ENCODE results near the gene TJP2.
A peak's percentile ranks its signal among the peaks of the same experiment; 100 is the strongest.

The TJP2 gene

DNA sequence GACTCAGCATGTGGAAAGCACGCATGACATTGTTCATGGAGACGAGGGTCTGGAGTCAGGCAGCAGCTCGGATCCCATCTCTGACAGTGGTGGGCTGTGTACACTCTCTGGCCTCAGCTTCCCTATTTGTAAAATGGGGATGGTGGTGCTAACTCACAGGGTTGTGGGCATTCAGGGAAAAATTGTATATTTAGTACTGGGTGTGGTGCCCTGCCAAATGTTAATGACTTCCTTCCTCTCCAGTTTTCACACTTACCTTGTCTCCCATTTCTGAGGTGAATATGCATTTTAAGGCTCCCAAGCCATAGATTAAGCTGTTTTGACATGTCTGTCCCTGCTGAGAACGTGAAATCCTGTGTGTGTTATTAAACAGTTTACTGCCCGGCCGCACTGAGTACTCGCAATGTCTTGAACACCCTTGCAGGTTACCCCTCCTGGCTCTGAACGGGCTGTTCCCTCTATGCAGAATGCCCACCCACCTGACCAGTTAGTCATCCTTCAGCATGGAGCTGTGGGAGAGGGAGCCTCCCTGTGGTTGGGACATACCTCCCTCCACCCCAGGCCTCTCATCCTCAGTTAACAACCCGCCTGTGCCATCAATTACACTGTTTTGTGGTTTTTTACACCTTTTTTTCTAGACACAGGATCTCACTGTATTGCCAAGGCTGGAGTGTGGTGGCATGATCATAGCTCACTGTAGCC, 25.8 kb downstream of the TJP2 start:
- H2BK15ac ChIP-seq (ENCODE audit: low read length): no peak overlapping the region
- H2BK120ac ChIP-seq (ENCODE audit: low read depth, low read length): no peak overlapping the region
- H3K14ac ChIP-seq (ENCODE audit: low read length): no peak overlapping the region
- no peak for DNase-seq (ENCODE audit: low spot score)
- H3K23ac ChIP-seq (ENCODE audit: low read depth, low read length, poor library complexity): no peak overlapping the region
- H2AK5ac ChIP-seq (ENCODE audit: low read depth, low read length): no peak overlapping the region
- H3K4ac ChIP-seq (ENCODE audit: low read length): no peak overlapping the region
- no peaks in the 10 kb centered on the region for H3K9me3 ChIP-seq (replicated peaks in 1 of 2; ENCODE audit: control insufficient read depth in 2 of 2, insufficient read depth in 1 of 2, low read depth in 1 of 2, low read length in 2 of 2)
- no peaks in the 10 kb centered on the region for H3K36me3 ChIP-seq (replicated peaks in 1 of 2; ENCODE audit: control insufficient read depth in 2 of 2, insufficient read depth in 2 of 2, low read length in 2 of 2)
- H3K4me2 ChIP-seq (ENCODE audit: insufficient read depth, low read length, poor library complexity, severe bottlenecking): no peak overlapping the region
- peaks cover 5 to 10% of the 10 kb centered on the region in 2 donors for H3K4me1 ChIP-seq (ENCODE audit: control insufficient read depth in 2 of 2, insufficient read depth in 1 of 2, low read depth in 1 of 2, low read length in 2 of 2)
- no peak overlapping the region for H2AFZ ChIP-seq (ENCODE audit: low read length)
- H4K8ac ChIP-seq (ENCODE audit: low read depth, low read length): no peak overlapping the region
- H3K27ac ChIP-seq (replicated peaks; ENCODE audit: low read length): no peak overlapping the region
- no peak overlapping the region for H3K18ac ChIP-seq (ENCODE audit: low read length)
- no peak overlapping the region for H3K4me3 ChIP-seq (ENCODE audit: low read length in 2 of 2)
- no peak overlapping the region for H2BK5ac ChIP-seq (ENCODE audit: low read length)
- no CpG with 5 or more reads among the region's 9 CpGs for WGBS, 2 donors (ENCODE audit: extremely low coverage in 2 of 2, insufficient read length in 2 of 2, insufficient replicate concordance in 1 of 2)
- no peaks in the 10 kb centered on the region for H3K27me3 ChIP-seq (ENCODE audit: control insufficient read depth in 3 of 3, insufficient read depth in 3 of 3, low read depth in 1 of 3, low read length in 3 of 3)
- H2BK12ac ChIP-seq (ENCODE audit: low read length): no peak overlapping the region
- H3K79me1 ChIP-seq (ENCODE audit: low read depth, low read length): no peaks in the 10 kb centered on the region
- no peak overlapping the region for H3K9ac ChIP-seq (ENCODE audit: low read depth, low read length, poor library complexity)
- no peak overlapping the region for H4K91ac ChIP-seq (ENCODE audit: low read depth, low read length, poor library complexity)

DNA sequence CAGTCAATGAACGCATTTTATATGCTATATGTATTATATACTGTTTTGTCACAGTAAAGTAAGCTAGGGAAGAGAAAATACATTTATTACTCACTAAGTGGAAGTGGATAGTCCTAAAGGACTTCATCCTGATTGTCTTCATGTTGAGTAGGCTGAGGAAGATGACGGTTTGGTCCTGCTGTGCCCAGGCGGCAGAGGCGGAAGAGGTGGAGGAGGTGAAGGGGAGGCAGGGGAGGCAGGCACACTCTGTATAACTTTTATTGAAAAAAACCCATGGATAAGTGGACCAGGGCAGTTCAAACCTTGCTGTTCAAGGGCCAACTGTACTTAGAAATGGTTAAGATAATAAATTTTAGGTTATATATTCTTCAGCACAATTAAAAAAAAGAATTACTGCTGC, 28.5 kb downstream of the TJP2 start:
- no peak overlapping the region for H4K91ac ChIP-seq (ENCODE audit: low read depth, low read length, poor library complexity)
- no peak overlapping the region for H3K4me2 ChIP-seq (ENCODE audit: insufficient read depth, low read length, poor library complexity, severe bottlenecking)
- no peak for DNase-seq (ENCODE audit: low spot score)
- no peak overlapping the region for H2BK120ac ChIP-seq (ENCODE audit: low read depth, low read length)
- no peak overlapping the region for H3K14ac ChIP-seq (ENCODE audit: low read length)
- H2AFZ ChIP-seq (ENCODE audit: low read length): no peak overlapping the region
- no peak overlapping the region for H4K8ac ChIP-seq (ENCODE audit: low read depth, low read length)
- H2BK5ac ChIP-seq (ENCODE audit: low read length): no peak overlapping the region
- no peaks in the 10 kb centered on the region for H3K36me3 ChIP-seq (replicated peaks in 1 of 2; ENCODE audit: control insufficient read depth in 2 of 2, insufficient read depth in 2 of 2, low read length in 2 of 2)
- no peak overlapping the region for H3K4me3 ChIP-seq (ENCODE audit: low read length in 2 of 2)
- no peaks in the 10 kb centered on the region for H3K27me3 ChIP-seq (ENCODE audit: control insufficient read depth in 3 of 3, insufficient read depth in 3 of 3, low read depth in 1 of 3, low read length in 3 of 3)
- H3K4ac ChIP-seq (ENCODE audit: low read length): no peak overlapping the region
- no peak overlapping the region for H2BK12ac ChIP-seq (ENCODE audit: low read length)
- no peak overlapping the region for H2AK5ac ChIP-seq (ENCODE audit: low read depth, low read length)
- no peaks in the 10 kb centered on the region for H3K9me3 ChIP-seq (replicated peaks in 1 of 2; ENCODE audit: control insufficient read depth in 2 of 2, insufficient read depth in 1 of 2, low read depth in 1 of 2, low read length in 2 of 2)
- H2BK15ac ChIP-seq (ENCODE audit: low read length): no peak overlapping the region
- H3K9ac ChIP-seq (ENCODE audit: low read depth, low read length, poor library complexity): no peak overlapping the region
- H3K4me1 ChIP-seq (ENCODE audit: control insufficient read depth in 2 of 2, insufficient read depth in 1 of 2, low read depth in 1 of 2, low read length in 2 of 2): peaks cover 10 to 12% of the 10 kb centered on the region in 2 donors
- no peak overlapping the region for H3K27ac ChIP-seq (replicated peaks; ENCODE audit: low read length)
- H3K23ac ChIP-seq (ENCODE audit: low read depth, low read length, poor library complexity): no peak overlapping the region
- WGBS, 2 donors (ENCODE audit: extremely low coverage in 2 of 2, insufficient read length in 2 of 2, insufficient replicate concordance in 1 of 2): no CpG with 5 or more reads among the region's 4 CpGs
- H3K79me1 ChIP-seq (ENCODE audit: low read depth, low read length): no peaks in the 10 kb centered on the region
- no peak overlapping the region for H3K18ac ChIP-seq (ENCODE audit: low read length)

DNA sequence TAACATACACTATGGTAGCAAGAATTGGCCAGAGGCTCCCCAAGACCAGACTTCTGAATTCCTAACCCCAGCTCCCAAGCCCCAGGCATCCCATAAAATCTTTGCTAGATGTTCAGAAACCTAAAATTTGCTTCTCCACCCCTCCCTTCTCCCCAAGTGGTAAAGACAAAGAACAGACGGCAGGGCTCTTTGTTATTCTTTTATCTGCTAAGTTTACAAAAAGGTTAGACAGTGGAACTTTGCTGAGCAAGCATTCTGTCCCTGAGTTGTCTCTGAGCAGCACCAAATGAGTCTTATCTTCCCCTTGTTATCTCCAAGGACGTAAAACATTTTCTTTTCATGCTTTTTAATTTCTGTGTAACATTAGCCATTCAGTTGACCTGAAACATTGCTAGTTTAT, 30.2 kb downstream of the TJP2 start:
- H4K8ac ChIP-seq (ENCODE audit: low read depth, low read length): no peak overlapping the region
- no peak overlapping the region for H3K4ac ChIP-seq (ENCODE audit: low read length)
- H3K4me3 ChIP-seq (ENCODE audit: low read length in 2 of 2): no peak overlapping the region

DNA sequence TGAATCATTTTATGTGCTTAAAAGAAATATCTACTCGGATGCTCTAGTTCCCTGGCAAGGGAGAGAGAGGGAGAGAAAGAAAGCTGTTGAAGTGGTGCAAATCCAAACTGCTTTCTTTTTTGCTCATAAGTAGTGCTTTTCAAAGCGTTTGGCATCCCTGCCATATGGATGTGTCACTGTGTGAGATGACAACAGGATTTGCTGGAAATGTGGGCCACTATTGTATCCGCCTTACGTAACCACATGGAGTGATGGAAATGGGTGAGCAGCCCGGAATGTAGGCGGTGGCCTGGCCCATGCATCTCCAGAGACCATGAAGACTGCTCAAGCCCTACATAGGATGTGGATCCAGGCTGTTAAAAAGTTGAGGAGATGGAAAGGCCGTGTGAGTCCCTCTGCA, 30.8 kb downstream of the TJP2 start:
- H3K27me3 ChIP-seq (ENCODE audit: control insufficient read depth in 3 of 3, insufficient read depth in 3 of 3, low read depth in 1 of 3, low read length in 3 of 3): no peaks in the 10 kb centered on the region
- no peak overlapping the region for H3K4me2 ChIP-seq (ENCODE audit: insufficient read depth, low read length, poor library complexity, severe bottlenecking)
- H3K4me1 ChIP-seq (ENCODE audit: control insufficient read depth in 2 of 2, insufficient read depth in 1 of 2, low read depth in 1 of 2, low read length in 2 of 2): peaks cover 10 to 12% of the 10 kb centered on the region in 2 donors
- no peak overlapping the region for H2BK15ac ChIP-seq (ENCODE audit: low read length)
- H2AK5ac ChIP-seq (ENCODE audit: low read depth, low read length): no peak overlapping the region
- no peak overlapping the region for H2BK5ac ChIP-seq (ENCODE audit: low read length)
- WGBS, 2 donors (ENCODE audit: extremely low coverage in 2 of 2, insufficient read length in 2 of 2, insufficient replicate concordance in 1 of 2): no CpG with 5 or more reads among the region's 7 CpGs
- H4K8ac ChIP-seq (ENCODE audit: low read depth, low read length): no peak overlapping the region
- H3K4ac ChIP-seq (ENCODE audit: low read length): no peak overlapping the region
- H3K9me3 ChIP-seq (replicated peaks in 1 of 2; ENCODE audit: control insufficient read depth in 2 of 2, insufficient read depth in 1 of 2, low read depth in 1 of 2, low read length in 2 of 2): no peaks in the 10 kb centered on the region
- no peak overlapping the region for H2BK120ac ChIP-seq (ENCODE audit: low read depth, low read length)
- no peak overlapping the region for H3K18ac ChIP-seq (ENCODE audit: low read length)
- no peak for DNase-seq (ENCODE audit: low spot score)
- no peaks in the 10 kb centered on the region for H3K79me1 ChIP-seq (ENCODE audit: low read depth, low read length)
- H3K9ac ChIP-seq (ENCODE audit: low read depth, low read length, poor library complexity): no peak overlapping the region
- no peaks in the 10 kb centered on the region for H3K36me3 ChIP-seq (replicated peaks in 1 of 2; ENCODE audit: control insufficient read depth in 2 of 2, insufficient read depth in 2 of 2, low read length in 2 of 2)
- H4K91ac ChIP-seq (ENCODE audit: low read depth, low read length, poor library complexity): no peak overlapping the region
- H3K14ac ChIP-seq (ENCODE audit: low read length): no peak overlapping the region
- peak overlapping the region; percentile 28 for H2AFZ ChIP-seq (ENCODE audit: low read length)
- no peak overlapping the region for H3K27ac ChIP-seq (replicated peaks; ENCODE audit: low read length)
- H3K4me3 ChIP-seq (ENCODE audit: low read length in 2 of 2): no peak overlapping the region
- no peak overlapping the region for H3K23ac ChIP-seq (ENCODE audit: low read depth, low read length, poor library complexity)
- no peak overlapping the region for H2BK12ac ChIP-seq (ENCODE audit: low read length)

More for the DNA sequence above, 30.2 kb downstream of the TJP2 start:
- H3K4me1 ChIP-seq (ENCODE audit: control insufficient read depth in 2 of 2, insufficient read depth in 1 of 2, low read depth in 1 of 2, low read length in 2 of 2): peaks cover 10 to 12% of the 10 kb centered on the region in 2 donors
- no peaks in the 10 kb centered on the region for H3K27me3 ChIP-seq (ENCODE audit: control insufficient read depth in 3 of 3, insufficient read depth in 3 of 3, low read depth in 1 of 3, low read length in 3 of 3)
- H3K14ac ChIP-seq (ENCODE audit: low read length): no peak overlapping the region
- no peak overlapping the region for H3K9ac ChIP-seq (ENCODE audit: low read depth, low read length, poor library complexity)
- H2AK5ac ChIP-seq (ENCODE audit: low read depth, low read length): no peak overlapping the region
- no peaks in the 10 kb centered on the region for H3K36me3 ChIP-seq (replicated peaks in 1 of 2; ENCODE audit: control insufficient read depth in 2 of 2, insufficient read depth in 2 of 2, low read length in 2 of 2)
- H3K23ac ChIP-seq (ENCODE audit: low read depth, low read length, poor library complexity): no peak overlapping the region
- no peak for DNase-seq (ENCODE audit: low spot score)
- no peak overlapping the region for H3K27ac ChIP-seq (replicated peaks; ENCODE audit: low read length)
- no peaks in the 10 kb centered on the region for H3K79me1 ChIP-seq (ENCODE audit: low read depth, low read length)
- H4K91ac ChIP-seq (ENCODE audit: low read depth, low read length, poor library complexity): no peak overlapping the region
- WGBS, 2 donors (ENCODE audit: extremely low coverage in 2 of 2, insufficient read length in 2 of 2, insufficient replicate concordance in 1 of 2): no CpG with 5 or more reads among the region's 2 CpGs
- no peaks in the 10 kb centered on the region for H3K9me3 ChIP-seq (replicated peaks in 1 of 2; ENCODE audit: control insufficient read depth in 2 of 2, insufficient read depth in 1 of 2, low read depth in 1 of 2, low read length in 2 of 2)
- no peak overlapping the region for H3K4me2 ChIP-seq (ENCODE audit: insufficient read depth, low read length, poor library complexity, severe bottlenecking)
- no peak overlapping the region for H2AFZ ChIP-seq (ENCODE audit: low read length)
- H3K18ac ChIP-seq (ENCODE audit: low read length): no peak overlapping the region
- no peak overlapping the region for H2BK120ac ChIP-seq (ENCODE audit: low read depth, low read length)
- H2BK5ac ChIP-seq (ENCODE audit: low read length): no peak overlapping the region
- H2BK12ac ChIP-seq (ENCODE audit: low read length): no peak overlapping the region
- H2BK15ac ChIP-seq (ENCODE audit: low read length): no peak overlapping the region

Data from neuronal stem cell (in vitro differentiated cells).